ENCODE measurements around the gene RAB28.

RAB28 gene

DNA sequence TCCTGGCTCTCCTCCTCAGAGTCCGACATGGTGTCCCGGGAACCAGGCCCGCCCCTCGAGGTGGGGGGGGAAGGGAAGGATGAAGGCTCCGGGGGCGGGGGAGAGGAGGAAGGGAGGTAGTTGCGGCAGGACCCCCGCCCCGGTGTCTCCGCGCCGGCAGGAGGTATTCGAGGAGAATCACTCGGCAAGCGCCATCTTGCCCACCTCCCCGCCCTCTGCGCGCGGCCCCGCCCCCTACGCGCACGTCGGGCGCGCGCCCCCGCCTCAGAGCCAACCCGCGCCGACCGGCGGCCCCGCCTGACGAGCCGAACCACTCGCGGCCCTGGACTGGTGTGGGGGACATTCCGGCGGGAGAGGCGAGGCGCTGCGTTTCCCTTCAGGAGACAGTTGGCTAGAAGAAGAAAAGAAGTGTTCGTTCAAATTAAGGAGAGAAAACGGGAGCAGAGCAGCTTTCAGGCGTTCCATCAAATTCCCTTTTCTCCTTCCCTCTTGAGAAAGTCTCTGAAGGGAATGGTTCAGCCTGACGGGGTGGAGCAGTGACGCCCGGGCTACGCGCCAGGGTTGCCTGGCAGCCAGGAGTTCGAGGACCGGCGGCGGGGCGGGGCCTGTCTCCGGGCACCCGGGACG lies at the start of gene RAB28:
Gene RAB28, minus strand, starts transcription at position 219 of the 627 bp plus-strand sequence.
- peak within 1 kb of the TSS; percentile 90 for H3K4me3 ChIP-seq (ENCODE audit: low read length)
- TF ChIP-seq EZH2phosphoT487 (IDR thresholded peaks at IDR 0.05; ENCODE audit: low read length) (no peak), CTCF (IDR thresholded peaks at IDR 0.05; ENCODE audit: low read length) (no peak), EZH2 (optimal IDR thresholded peaks at IDR 0.05; ENCODE audit: low read depth, low read length) (no peak)
- peak; percentile 94 for DNase-seq
- H3K27ac ChIP-seq (ENCODE audit: low read length) = peak within 1 kb of the TSS; percentile 76
- no peaks in the 10 kb centered on the region for H3K27me3 ChIP-seq (replicated peaks; ENCODE audit: insufficient read depth, low read length)
- H3F3A ChIP-seq (ENCODE audit: insufficient read depth, low read length) = peaks cover 4% of the 10 kb centered on the region; the same call in 1 of the 2 replicates
- H3K4me1 ChIP-seq (ENCODE audit: low read length) = peaks cover 27% of the 10 kb centered on the region
- no peaks in the 10 kb centered on the region for H3K36me3 ChIP-seq (replicated peaks; ENCODE audit: insufficient read depth, low read length)
- no peaks in the 10 kb centered on the region for H3K9me3 ChIP-seq (replicated peaks; ENCODE audit: insufficient read depth, low read length)
- peaks cover 47% of the 10 kb centered on the region for H3K79me2 ChIP-seq (ENCODE audit: low read length)
- H3K9me2 ChIP-seq (replicated peaks; ENCODE audit: insufficient read depth, low read length) = no peaks in the 10 kb centered on the region
- H4K20me1 ChIP-seq (ENCODE audit: insufficient read depth, low read length) = no peaks in the 10 kb centered on the region
- peak within 1 kb of the TSS; percentile 90 for H2AFZ ChIP-seq (ENCODE audit: low read length)
- peak within 1 kb of the TSS; percentile 93 for H3K9ac ChIP-seq (ENCODE audit: low read length)
- H3K4me2 ChIP-seq (ENCODE audit: low read depth, low read length) = peak within 1 kb of the TSS; percentile 77

DNA sequence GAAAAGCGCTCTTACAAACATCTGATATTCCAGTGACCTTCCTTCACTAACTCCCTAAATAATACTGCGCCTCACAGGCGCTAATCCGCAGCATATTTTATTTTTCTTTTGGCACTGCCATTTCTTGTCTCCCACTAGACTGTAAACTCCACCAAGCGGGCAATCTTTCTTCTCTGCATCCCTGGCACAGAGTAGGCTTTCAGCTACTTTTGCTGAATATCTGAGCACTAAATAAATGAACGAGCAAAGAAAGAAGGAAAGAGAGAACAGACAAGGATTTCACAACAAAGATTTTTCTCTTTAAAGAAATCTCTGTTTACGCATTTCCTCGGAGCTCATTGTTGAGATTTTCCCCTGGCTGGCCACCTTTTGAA lies 47.5 kb upstream of the RAB28 start:
- Histone ChIP-seq H3K4me1 (ENCODE audit: low read length) (0 out of 2 replicates have a peak, but pooled peaks cover 5% of the 10 kb centered on the region), H3K9me3 (replicated peaks; ENCODE audit: insufficient read depth, low read length) (no peaks in the 10 kb centered on the region), H3F3A (ENCODE audit: insufficient read depth, low read length) (no peaks in the 10 kb centered on the region)

GRCh38 chr4:13530823-13531624 lies 46.9 kb upstream of the RAB28 start:
- no peak overlapping the region for H3K4me2 ChIP-seq (ENCODE audit: low read depth, low read length)
- H3K4me3 ChIP-seq (ENCODE audit: low read length) = no peak overlapping the region
- TF ChIP-seq EZH2 (optimal IDR thresholded peaks at IDR 0.05; ENCODE audit: low read depth, low read length) (no peak), CTCF (IDR thresholded peaks at IDR 0.05; ENCODE audit: low read length) (no peak), EZH2phosphoT487 (IDR thresholded peaks at IDR 0.05; ENCODE audit: low read length) (no peak)
- H3F3A ChIP-seq (ENCODE audit: insufficient read depth, low read length) = no peaks in the 10 kb centered on the region
- no peaks in the 10 kb centered on the region for H3K9me3 ChIP-seq (replicated peaks; ENCODE audit: insufficient read depth, low read length)
- H3K27ac ChIP-seq (ENCODE audit: low read length) = no peak overlapping the region
- H2AFZ ChIP-seq (ENCODE audit: low read length) = no peak overlapping the region
- H4K20me1 ChIP-seq (ENCODE audit: insufficient read depth, low read length) = no peaks in the 10 kb centered on the region
- no peaks in the 10 kb centered on the region for H3K79me2 ChIP-seq (ENCODE audit: low read length)
- no peaks in the 10 kb centered on the region for H3K9me2 ChIP-seq (replicated peaks; ENCODE audit: insufficient read depth, low read length)
- no peak overlapping the region for H3K9ac ChIP-seq (ENCODE audit: low read length)
- H3K36me3 ChIP-seq (replicated peaks; ENCODE audit: insufficient read depth, low read length) = no peaks in the 10 kb centered on the region
- H3K27me3 ChIP-seq (replicated peaks; ENCODE audit: insufficient read depth, low read length) = peaks cover 62% of the 10 kb centered on the region
- H3K4me1 ChIP-seq (ENCODE audit: low read length) = 0 out of 2 replicates have a peak, but pooled peaks cover 5% of the 10 kb centered on the region
- DNase-seq = no peak

More for the DNA sequence above, 47.5 kb upstream of the RAB28 start:
- no peaks in the 10 kb centered on the region for H3K9me2 ChIP-seq (replicated peaks; ENCODE audit: insufficient read depth, low read length)
- TF ChIP-seq CTCF (IDR thresholded peaks at IDR 0.05; ENCODE audit: low read length) (no peak), EZH2 (optimal IDR thresholded peaks at IDR 0.05; ENCODE audit: low read depth, low read length) (no peak), EZH2phosphoT487 (IDR thresholded peaks at IDR 0.05; ENCODE audit: low read length) (no peak)
- H3K9ac ChIP-seq (ENCODE audit: low read length) = no peak overlapping the region
- peak; percentile 3 for DNase-seq
- no peak overlapping the region for H2AFZ ChIP-seq (ENCODE audit: low read length)
- H3K4me3 ChIP-seq (ENCODE audit: low read length) = no peak overlapping the region
- no peak overlapping the region for H3K27ac ChIP-seq (ENCODE audit: low read length)
- H3K36me3 ChIP-seq (replicated peaks; ENCODE audit: insufficient read depth, low read length) = no peaks in the 10 kb centered on the region
- no peaks in the 10 kb centered on the region for H4K20me1 ChIP-seq (ENCODE audit: insufficient read depth, low read length)
- peaks cover 68% of the 10 kb centered on the region for H3K27me3 ChIP-seq (replicated peaks; ENCODE audit: insufficient read depth, low read length)
- H3K4me2 ChIP-seq (ENCODE audit: low read depth, low read length) = no peak overlapping the region
- no peaks in the 10 kb centered on the region for H3K79me2 ChIP-seq (ENCODE audit: low read length)

Measured in MM.1S (cell line).